HEK293 (cell line): Measurements from ENCODE around the gene MEI4.

Experiments
- CTCF ChIA-PET: fragments of 350-600 bp; formaldehyde crosslinking; extraction: SDS; loops from one replicate; lab custom pipeline; 2021; ENCODE audit warnings: antibody characterized with exemption; lab: Yijun Ruan, JAX
- POLR2A ChIA-PET: fragments of 300-600 bp; formaldehyde crosslinking; extraction: SDS; loops from one replicate; lab custom pipeline; 2020; ENCODE audit warnings: antibody characterized with exemption, inconsistent platforms; lab: Yijun Ruan, JAX
- H3K27ac ChIP-seq: fragments of 200-500 bp; sonication (Bioruptor generic); 2 replicates; pipeline ENCODE4 v1.5.1; 2014; ENCODE audit warnings: low read depth, low read length, control low read depth, inconsistent platforms; ENCODE audit errors: extremely low read depth
- H3K36me3 ChIP-seq, 2 experiments: fragments of 200-500 bp in 1 of 2; sonication (Bioruptor generic) in 1 of 2; 1 replicate in 1 of 2; 2 replicates in 1 of 2; pipeline ENCODE4 v1.5.1; 2014 to 2017; ENCODE audit warnings: inconsistent platforms in 2 of 2, low read length in 2 of 2; ENCODE audit not compliant: control insufficient read depth in 2 of 2, insufficient read depth in 1 of 2
- H3K4me1 ChIP-seq: fragments of 200-500 bp; sonication (Bioruptor generic); 2 replicates; pipeline ENCODE4 v1.5.1; 2014; ENCODE audit warnings: mild to moderate bottlenecking, low read length, inconsistent platforms; ENCODE audit not compliant: control insufficient read depth, insufficient read depth
- H3K4me3 ChIP-seq: 2 replicates; pipeline ENCODE4 v1.5.1; 2011; ENCODE audit warnings: low read depth, mild to moderate bottlenecking, control low read depth, low read length, moderate library complexity
- H3K9me3 ChIP-seq: fragments of 200-500 bp; sonication (Bioruptor generic); 2 replicates; pipeline ENCODE4 v1.5.1; 2014; ENCODE audit warnings: low read depth, low read length, inconsistent platforms; ENCODE audit not compliant: control insufficient read depth, insufficient read depth
- IKZF3 ChIP-seq: fragments of 450-650 bp; IDR thresholded peaks from 2 replicates; pipeline ENCODE4 v1.5.0; 2018; ENCODE audit warnings: missing biosample characterization, mild to moderate bottlenecking, missing genetic modification characterization, moderate library complexity
- KLF7 ChIP-seq: fragments of 450-650 bp; formaldehyde crosslinking; IDR thresholded peaks from 2 replicates; pipeline ENCODE4 v1.5.1; 2016; ENCODE audit warnings: missing biosample characterization, missing genetic modification characterization, borderline replicate concordance
- MZF1 ChIP-seq: fragments of 450-650 bp; formaldehyde crosslinking; IDR thresholded peaks from 2 replicates; pipeline ENCODE4 v1.5.1; 2017; ENCODE audit warnings: missing biosample characterization, missing genetic modification characterization, borderline replicate concordance
- SP3 ChIP-seq: fragments of 450-650 bp; formaldehyde crosslinking; IDR thresholded peaks from 2 replicates; pipeline ENCODE4 v1.5.1; 2016; ENCODE audit warnings: missing biosample characterization, missing genetic modification characterization
- TRIM28 ChIP-seq: IDR thresholded peaks from 2 replicates; pipeline ENCODE4 v1.6.1; 2011; ENCODE audit warnings: low read length, control low read depth, borderline replicate concordance
- ZBTB17 ChIP-seq: fragments of 450-650 bp; formaldehyde crosslinking; IDR thresholded peaks from 2 replicates; pipeline ENCODE4 v1.5.1; 2016; ENCODE audit warnings: missing biosample characterization, missing genetic modification characterization
- ZBTB26 ChIP-seq: fragments of 450-650 bp; formaldehyde crosslinking; optimal IDR thresholded peaks from 2 replicates; pipeline ENCODE3; 2016; ENCODE audit warnings: missing biosample characterization, mild to moderate bottlenecking, missing genetic modification characterization
- ZBTB48 ChIP-seq: fragments of 450-650 bp; formaldehyde crosslinking; IDR thresholded peaks from 2 replicates; pipeline ENCODE4 v1.5.1; 2016; ENCODE audit warnings: missing biosample characterization, missing genetic modification characterization
- ZBTB7A ChIP-seq: fragments of 450-650 bp; formaldehyde crosslinking; IDR thresholded peaks from 2 replicates; pipeline ENCODE4 v1.5.1; 2016; ENCODE audit warnings: low read depth, missing biosample characterization, missing genetic modification characterization
- ZFP3 ChIP-seq: fragments of 450-650 bp; formaldehyde crosslinking; IDR thresholded peaks from 2 replicates; pipeline ENCODE4 v1.5.1; 2016; ENCODE audit warnings: low read depth, missing biosample characterization, missing genetic modification characterization
- ZNF16 ChIP-seq: fragments of 450-650 bp; formaldehyde crosslinking; IDR thresholded peaks from 2 replicates; pipeline ENCODE4 v1.5.1; 2016; ENCODE audit warnings: low read depth, missing biosample characterization, missing genetic modification characterization
- ZNF211 ChIP-seq: fragments of 450-650 bp; formaldehyde crosslinking; IDR thresholded peaks from 2 replicates; pipeline ENCODE4 v1.5.1; 2016; ENCODE audit warnings: low read depth, missing biosample characterization, missing genetic modification characterization
- ZNF280C ChIP-seq: fragments of 450-650 bp; formaldehyde crosslinking; IDR thresholded peaks from 2 replicates; pipeline ENCODE4 v1.5.1; 2016; ENCODE audit warnings: missing biosample characterization, missing genetic modification characterization
- ZNF366 ChIP-seq: fragments of 450-650 bp; formaldehyde crosslinking; conservative IDR thresholded peaks from 2 replicates; pipeline ENCODE4 v1.5.1; 2016; ENCODE audit warnings: missing biosample characterization, missing genetic modification characterization
- ZNF48 ChIP-seq: fragments of 450-650 bp; formaldehyde crosslinking; IDR thresholded peaks from 2 replicates; pipeline ENCODE4 v1.5.1; 2016; ENCODE audit warnings: missing biosample characterization, missing genetic modification characterization
- ZNF544 ChIP-seq: fragments of 450-650 bp; formaldehyde crosslinking; IDR thresholded peaks from 2 replicates; pipeline ENCODE4 v1.5.0; 2017; ENCODE audit warnings: missing biosample characterization, missing genetic modification characterization
- ZNF548 ChIP-seq: fragments of 450-650 bp; formaldehyde crosslinking; IDR thresholded peaks from 2 replicates; pipeline ENCODE4 v1.5.1; 2016; ENCODE audit warnings: missing biosample characterization, missing genetic modification characterization
- ZNF623 ChIP-seq: fragments of 450-650 bp; formaldehyde crosslinking; IDR thresholded peaks from 2 replicates; pipeline ENCODE4 v1.5.1; 2016; ENCODE audit warnings: missing biosample characterization, missing genetic modification characterization
- ZNF626 ChIP-seq: fragments of 450-650 bp; sonication (Bioruptor Pico); formaldehyde crosslinking; IDR thresholded peaks from 2 replicates; pipeline ENCODE4 v1.5.1; 2018; ENCODE audit warnings: missing biosample characterization, missing genetic modification characterization, inconsistent platforms
- ZNF629 ChIP-seq: fragments of 450-650 bp; formaldehyde crosslinking; IDR thresholded peaks from 2 replicates; pipeline ENCODE4 v1.5.1; 2017; ENCODE audit warnings: missing biosample characterization, missing genetic modification characterization
- ZNF677 ChIP-seq: fragments of 450-650 bp; IDR thresholded peaks from 2 replicates; pipeline ENCODE4 v1.5.0; 2018; ENCODE audit warnings: missing biosample characterization, mild to moderate bottlenecking, missing genetic modification characterization, moderate library complexity
- ZSCAN16 ChIP-seq: fragments of 450-650 bp; formaldehyde crosslinking; IDR thresholded peaks from 2 replicates; pipeline ENCODE4 v1.5.1; 2016; ENCODE audit warnings: missing biosample characterization, missing genetic modification characterization
- ZSCAN18 ChIP-seq: fragments of 450-650 bp; formaldehyde crosslinking; IDR thresholded peaks from 2 replicates; pipeline ENCODE4 v1.5.1; 2016; ENCODE audit warnings: missing biosample characterization, missing genetic modification characterization
- TF ChIP-seq, protein P1 (sequence below): fragments of 450-650 bp; formaldehyde crosslinking; IDR thresholded peaks from 2 replicates; pipeline ENCODE4 v1.5.1; 2017; ENCODE audit warnings: missing biosample characterization, missing genetic modification characterization
- TF ChIP-seq, protein P2 (sequence below): fragments of 450-650 bp; formaldehyde crosslinking; IDR thresholded peaks from 2 replicates; pipeline ENCODE4 v1.5.1; 2016; ENCODE audit warnings: missing biosample characterization, missing genetic modification characterization
- TF ChIP-seq, protein P3 (sequence below): fragments of 450-650 bp; formaldehyde crosslinking; IDR thresholded peaks from 2 replicates; pipeline ENCODE4 v1.5.1; 2016; ENCODE audit warnings: missing biosample characterization, missing genetic modification characterization, borderline replicate concordance

MEI4 gene

GRCh38 chr6:77813090-77813489 is 160.3 kb downstream of the MEI4 start:
- Histone ChIP-seq H3K27ac (no peak overlapping the region), H3K4me3 (no peak overlapping the region), H3K36me3 (no peaks in the 10 kb centered on the region), H3K4me1 (no peaks in the 10 kb centered on the region), H3K9me3 (no peaks in the 10 kb centered on the region)
- POLR2A ChIA-PET, result no interaction called here
- TF ChIP-seq MZF1 (tag by site-specific recombination) (no peak), ZNF629 (tag by site-specific recombination) (no peak), IKZF3 (no peak), TRIM28 (no peak), ZBTB17 (tag by site-specific recombination) (no peak), ZNF48 (tag by site-specific recombination) (no peak), ZBTB26 (no peak), ZBTB48 (tag by site-specific recombination) (no peak), ZSCAN18 (tag by site-specific recombination) (no peak), ZNF280C (tag by site-specific recombination) (no peak), SP3 (tag by site-specific recombination) (no peak), ZNF623 (tag by site-specific recombination) (no peak), ZNF626 (no peak), ZBTB7A (no peak)
- TF ChIP-seq, protein P1, sequence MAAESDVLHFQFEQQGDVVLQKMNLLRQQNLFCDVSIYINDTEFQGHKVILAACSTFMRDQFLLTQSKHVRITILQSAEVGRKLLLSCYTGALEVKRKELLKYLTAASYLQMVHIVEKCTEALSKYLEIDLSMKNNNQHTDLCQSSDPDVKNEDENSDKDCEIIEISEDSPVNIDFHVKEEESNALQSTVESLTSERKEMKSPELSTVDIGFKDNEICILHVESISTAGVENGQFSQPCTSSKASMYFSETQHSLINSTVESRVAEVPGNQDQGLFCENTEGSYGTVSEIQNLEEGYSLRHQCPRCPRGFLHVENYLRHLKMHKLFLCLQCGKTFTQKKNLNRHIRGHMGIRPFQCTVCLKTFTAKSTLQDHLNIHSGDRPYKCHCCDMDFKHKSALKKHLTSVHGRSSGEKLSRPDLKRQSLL (tag by site-specific recombination), result no peak
- TF ChIP-seq, protein P2, sequence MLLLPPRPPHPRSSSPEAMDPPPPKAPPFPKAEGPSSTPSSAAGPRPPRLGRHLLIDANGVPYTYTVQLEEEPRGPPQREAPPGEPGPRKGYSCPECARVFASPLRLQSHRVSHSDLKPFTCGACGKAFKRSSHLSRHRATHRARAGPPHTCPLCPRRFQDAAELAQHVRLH (tag by site-specific recombination), result no peak
- CTCF ChIA-PET, result no interaction called here

GRCh38 chr6:77814119-77814518 is 161.3 kb downstream of the MEI4 start:
- H3K4me3 ChIP-seq, result no peak overlapping the region
- no peaks in the 10 kb centered on the region for H3K36me3 ChIP-seq
- no peaks in the 10 kb centered on the region for H3K9me3 ChIP-seq
- no peaks in the 10 kb centered on the region for H3K4me1 ChIP-seq
- POLR2A ChIA-PET, result no interaction called here
- CTCF ChIA-PET, result no interaction called here
- no peak overlapping the region for H3K27ac ChIP-seq
- TF ChIP-seq ZNF366 (tag by site-specific recombination), result no peak
- TF ChIP-seq, protein P3, sequence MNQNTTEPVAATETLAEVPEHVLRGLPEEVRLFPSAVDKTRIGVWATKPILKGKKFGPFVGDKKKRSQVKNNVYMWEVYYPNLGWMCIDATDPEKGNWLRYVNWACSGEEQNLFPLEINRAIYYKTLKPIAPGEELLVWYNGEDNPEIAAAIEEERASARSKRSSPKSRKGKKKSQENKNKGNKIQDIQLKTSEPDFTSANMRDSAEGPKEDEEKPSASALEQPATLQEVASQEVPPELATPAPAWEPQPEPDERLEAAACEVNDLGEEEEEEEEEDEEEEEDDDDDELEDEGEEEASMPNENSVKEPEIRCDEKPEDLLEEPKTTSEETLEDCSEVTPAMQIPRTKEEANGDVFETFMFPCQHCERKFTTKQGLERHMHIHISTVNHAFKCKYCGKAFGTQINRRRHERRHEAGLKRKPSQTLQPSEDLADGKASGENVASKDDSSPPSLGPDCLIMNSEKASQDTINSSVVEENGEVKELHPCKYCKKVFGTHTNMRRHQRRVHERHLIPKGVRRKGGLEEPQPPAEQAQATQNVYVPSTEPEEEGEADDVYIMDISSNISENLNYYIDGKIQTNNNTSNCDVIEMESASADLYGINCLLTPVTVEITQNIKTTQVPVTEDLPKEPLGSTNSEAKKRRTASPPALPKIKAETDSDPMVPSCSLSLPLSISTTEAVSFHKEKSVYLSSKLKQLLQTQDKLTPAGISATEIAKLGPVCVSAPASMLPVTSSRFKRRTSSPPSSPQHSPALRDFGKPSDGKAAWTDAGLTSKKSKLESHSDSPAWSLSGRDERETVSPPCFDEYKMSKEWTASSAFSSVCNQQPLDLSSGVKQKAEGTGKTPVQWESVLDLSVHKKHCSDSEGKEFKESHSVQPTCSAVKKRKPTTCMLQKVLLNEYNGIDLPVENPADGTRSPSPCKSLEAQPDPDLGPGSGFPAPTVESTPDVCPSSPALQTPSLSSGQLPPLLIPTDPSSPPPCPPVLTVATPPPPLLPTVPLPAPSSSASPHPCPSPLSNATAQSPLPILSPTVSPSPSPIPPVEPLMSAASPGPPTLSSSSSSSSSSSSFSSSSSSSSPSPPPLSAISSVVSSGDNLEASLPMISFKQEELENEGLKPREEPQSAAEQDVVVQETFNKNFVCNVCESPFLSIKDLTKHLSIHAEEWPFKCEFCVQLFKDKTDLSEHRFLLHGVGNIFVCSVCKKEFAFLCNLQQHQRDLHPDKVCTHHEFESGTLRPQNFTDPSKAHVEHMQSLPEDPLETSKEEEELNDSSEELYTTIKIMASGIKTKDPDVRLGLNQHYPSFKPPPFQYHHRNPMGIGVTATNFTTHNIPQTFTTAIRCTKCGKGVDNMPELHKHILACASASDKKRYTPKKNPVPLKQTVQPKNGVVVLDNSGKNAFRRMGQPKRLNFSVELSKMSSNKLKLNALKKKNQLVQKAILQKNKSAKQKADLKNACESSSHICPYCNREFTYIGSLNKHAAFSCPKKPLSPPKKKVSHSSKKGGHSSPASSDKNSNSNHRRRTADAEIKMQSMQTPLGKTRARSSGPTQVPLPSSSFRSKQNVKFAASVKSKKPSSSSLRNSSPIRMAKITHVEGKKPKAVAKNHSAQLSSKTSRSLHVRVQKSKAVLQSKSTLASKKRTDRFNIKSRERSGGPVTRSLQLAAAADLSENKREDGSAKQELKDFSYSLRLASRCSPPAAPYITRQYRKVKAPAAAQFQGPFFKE (tag by site-specific recombination), result no peak
- no peak for TF ChIP-seq ZSCAN16 (tag by site-specific recombination)
- no peak for TF ChIP-seq ZNF544 (tag by site-specific recombination)
- no peak for TF ChIP-seq ZNF211 (tag by site-specific recombination)
- no peak for TF ChIP-seq ZFP3 (tag by site-specific recombination)
- TF ChIP-seq KLF7 (tag by site-specific recombination), result no peak
- TF ChIP-seq ZNF16 (tag by site-specific recombination), result no peak
- no peak for TF ChIP-seq ZNF548 (tag by site-specific recombination)
- no peak for TF ChIP-seq ZNF677 (tag by site-specific recombination)
